Large intestine (tissue), 3 donors: ENCODE data around the gene KMT5C. TPM values are rescaled to one million over a fixed set of nuclear protein-coding genes. Genes with fewer than 3 reads are reported as not detected.

Experiments used
- DNase-seq, 2 donors: peaks; one replicate each; pipeline versions ENCODE4 v3.0.0 to v3.0.0-alpha.2; 2013
- H3K27ac ChIP-seq: one replicate; pipeline ENCODE4 v1.5.1; 2013; ENCODE audit warnings: low read length
- H3K27me3 ChIP-seq: 2 replicates; pipeline ENCODE4 v1.6.1; 2013; ENCODE audit warnings: low read length; ENCODE audit not compliant: control insufficient read depth, insufficient read depth
- H3K36me3 ChIP-seq: 2 replicates; pipeline ENCODE4 v1.6.1; 2013; ENCODE audit warnings: low read length; ENCODE audit not compliant: control insufficient read depth, insufficient read depth
- H3K4me1 ChIP-seq: one replicate; pipeline ENCODE4 v1.6.1; 2013; ENCODE audit warnings: low read length; ENCODE audit not compliant: control insufficient read depth, insufficient read depth
- H3K4me3 ChIP-seq: one replicate; pipeline ENCODE4 v1.5.1; 2013; ENCODE audit warnings: low read length
- H3K9me3 ChIP-seq: one replicate; pipeline ENCODE4 v1.6.1; 2013; ENCODE audit warnings: mild to moderate bottlenecking, low read depth, low read length, moderate library complexity; ENCODE audit not compliant: control insufficient read depth
- WGBS: methylation state at CpG from one replicate; pipeline ENCODE4 v1.1.5; 2013; ENCODE audit warnings: low lambda C conversion rate; ENCODE audit not compliant: insufficient coverage; 5-methylcytosine and 5-hydroxymethylcytosine counted together
- polyA plus RNA-seq: library from polyadenylated mRNA; unstranded; fragments of 120-200 nt; gene quantifications from one replicate; pipeline ENCODE4 v1.2.1, GENCODE V29; 2013

Gene KMT5C
- polyA plus RNA-seq, 1 donor, result 21.5 TPM

- no CpG with 5 or more reads among the region's 43 CpGs for WGBS
- H3K27me3 ChIP-seq, result peaks cover 50% of the 10 kb centered on the region
- peaks cover 4% of the 10 kb centered on the region for H3K9me3 ChIP-seq
- no peak for DNase-seq
- H3K4me1 ChIP-seq, result peaks cover 9% of the 10 kb centered on the region
- H3K27ac ChIP-seq, result no peak overlapping the region
- H3K36me3 ChIP-seq, result no peaks in the 10 kb centered on the region
- no peak overlapping the region for H3K4me3 ChIP-seq
These were observed 37.9 kb downstream of the KMT5C start for GRCh38 chr19:55377356-55378131.

- no peak overlapping the region for H3K27ac ChIP-seq
- peaks cover 34% of the 10 kb centered on the region for H3K27me3 ChIP-seq
- no peak for DNase-seq
- H3K4me3 ChIP-seq, result no peak overlapping the region
- peaks cover 1% of the 10 kb centered on the region for H3K9me3 ChIP-seq
- H3K4me1 ChIP-seq, result peaks cover 10% of the 10 kb centered on the region
- H3K36me3 ChIP-seq, result no peaks in the 10 kb centered on the region
- no CpG with 5 or more reads among the region's 11 CpGs for WGBS
These were observed 39.5 kb downstream of the KMT5C start for GRCh38 chr19:55379174-55379573.

DNA sequence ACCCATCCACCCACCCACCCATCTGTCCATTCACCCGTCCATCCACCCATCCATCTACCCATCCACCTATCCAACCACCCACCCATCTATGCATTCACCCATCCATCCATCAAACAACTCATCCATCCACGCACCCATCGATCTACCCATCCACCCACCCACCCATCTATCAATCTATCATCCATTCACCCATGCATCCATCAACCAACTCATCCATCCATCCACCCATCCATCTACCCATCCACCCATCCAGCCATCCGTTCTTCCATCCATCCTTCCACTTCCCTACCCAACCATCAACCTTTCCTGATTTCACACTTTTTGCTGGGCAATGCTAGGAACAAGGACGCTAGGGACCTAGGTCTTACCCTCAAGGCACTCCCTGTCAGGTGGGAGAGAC is 42.3 kb downstream of the KMT5C start:
- Histone ChIP-seq H3K27me3 (peaks cover 8% of the 10 kb centered on the region), H3K9me3 (no peaks in the 10 kb centered on the region), H3K4me1 (peaks cover 15% of the 10 kb centered on the region), H3K27ac (no peak overlapping the region), H3K4me3 (no peak overlapping the region), H3K36me3 (peaks cover 1% of the 10 kb centered on the region)
- DNase-seq, result no peak
- 100% methylated on average over 2 of the region's 5 CpGs for WGBS

GRCh38 chr19:55382522-55383054 is 42.9 kb downstream of the KMT5C start:
- DNase-seq, result no peak
- WGBS, result no CpG with 5 or more reads among the region's 3 CpGs
- no peaks in the 10 kb centered on the region for H3K9me3 ChIP-seq
- H3K36me3 ChIP-seq, result peaks cover 7% of the 10 kb centered on the region
- H3K4me1 ChIP-seq, result peaks cover 21% of the 10 kb centered on the region
- H3K27me3 ChIP-seq, result peaks cover 5% of the 10 kb centered on the region
- no peak overlapping the region for H3K4me3 ChIP-seq
- H3K27ac ChIP-seq, result no peak overlapping the region

- peak in 1 of 2 donors; percentile 80 for DNase-seq
- H3K27ac ChIP-seq, result peak overlapping the region; percentile 55
- WGBS, result no CpG with 5 or more reads among the region's 88 CpGs
- H3K9me3 ChIP-seq, result no peaks in the 10 kb centered on the region
- peaks cover 16% of the 10 kb centered on the region for H3K36me3 ChIP-seq
- no peaks in the 10 kb centered on the region for H3K27me3 ChIP-seq
- peaks cover 30% of the 10 kb centered on the region for H3K4me1 ChIP-seq
- peak overlapping the region; percentile 44 for H3K4me3 ChIP-seq
These were observed 43.8 kb downstream of the KMT5C start for GRCh38 chr19:55383279-55384130.

- H3K27me3 ChIP-seq, result no peaks in the 10 kb centered on the region
- WGBS, result no CpG with 5 or more reads among the region's 72 CpGs
- H3K27ac ChIP-seq, result peak within 1 kb of the TSS; percentile 92
- peaks cover 24% of the 10 kb centered on the region for H3K36me3 ChIP-seq
- H3K9me3 ChIP-seq, result no peaks in the 10 kb centered on the region
- peaks cover 30% of the 10 kb centered on the region for H3K4me1 ChIP-seq
- peak within 1 kb of the TSS; percentile 90 for H3K4me3 ChIP-seq
- DNase-seq, result peak in 1 of 2 donors; percentile 83
These were observed 44.6 kb downstream of the KMT5C start, which contains the start of gene TMEM238 for GRCh38 chr19:55384131-55384919. Gene TMEM238, minus strand, starts transcription at chr19:55384292. Its CDS starts 33 bp downstream, at chr19:55384259.

DNA sequence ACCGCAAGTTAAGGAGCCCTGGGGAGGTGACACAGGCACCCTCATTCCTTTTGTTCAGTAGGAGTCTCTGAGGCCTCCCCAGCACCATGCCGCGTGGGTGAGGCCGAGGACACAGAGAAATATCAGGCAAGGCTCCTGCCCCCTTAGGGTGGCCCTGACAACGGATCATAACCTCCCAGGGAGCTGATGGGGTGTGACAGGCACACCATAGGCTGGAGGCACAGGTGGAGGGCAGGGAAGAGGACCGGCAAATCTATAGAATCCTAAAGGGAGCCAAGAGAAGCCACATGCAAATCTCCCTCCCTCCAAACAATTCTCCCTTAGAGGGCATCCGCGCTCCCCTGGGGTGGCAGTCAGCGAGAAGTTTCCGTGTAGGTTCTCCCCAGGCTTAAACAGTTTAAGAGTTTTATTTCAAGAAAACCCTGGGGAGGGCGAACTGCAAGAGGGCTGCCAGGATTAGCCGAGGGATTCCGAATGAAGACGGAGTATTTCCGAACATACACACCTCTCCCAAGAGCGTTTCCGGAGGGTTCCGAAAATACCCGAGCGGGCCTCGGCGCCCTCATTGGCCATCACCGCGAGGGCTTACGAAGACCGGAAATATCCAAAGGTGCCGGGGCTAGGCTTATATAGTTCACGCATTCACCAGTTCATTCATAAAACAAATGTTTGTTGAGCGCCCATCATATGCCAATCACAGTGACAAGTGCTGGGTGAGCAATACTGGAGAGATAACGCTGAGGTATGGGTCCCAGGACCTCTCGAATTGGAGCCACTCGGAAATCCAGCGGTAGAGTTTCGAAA is 45.4 kb downstream of the KMT5C start:
- no CpG with 5 or more reads among the region's 34 CpGs for WGBS

GRCh38 chr19:55385724-55386492 is 46.2 kb downstream of the KMT5C start, which contains the start of gene RPL28:
Gene RPL28, plus strand, starts transcription at chr19:55385932. Its CDS starts 426 bp downstream, at chr19:55386358.
- peak within 1 kb of the TSS; percentile 90 for H3K4me3 ChIP-seq
- DNase-seq, result peak; percentile 98 to 99
- peaks cover 38% of the 10 kb centered on the region for H3K36me3 ChIP-seq
- no CpG with 5 or more reads among the region's 68 CpGs for WGBS
- peak within 1 kb of the TSS; percentile 92 for H3K27ac ChIP-seq
- no peaks in the 10 kb centered on the region for H3K9me3 ChIP-seq
- H3K4me1 ChIP-seq, result peaks cover 30% of the 10 kb centered on the region
- no peaks in the 10 kb centered on the region for H3K27me3 ChIP-seq

More for the DNA sequence above, 45.4 kb downstream of the KMT5C start:
- Histone ChIP-seq H3K27me3 (no peaks in the 10 kb centered on the region), H3K36me3 (peaks cover 32% of the 10 kb centered on the region), H3K4me1 (peaks cover 30% of the 10 kb centered on the region), H3K4me3 (peak overlapping the region; percentile 90), H3K9me3 (no peaks in the 10 kb centered on the region), H3K27ac (peak overlapping the region; percentile 92)
- DNase-seq, result peak; percentile 94 to 97
